K562 (cell line): ENCODE results near the gene IZUMO3. TPM values are rescaled to one million over a fixed set of nuclear protein-coding genes. Genes with fewer than 3 reads are reported as not detected.

Experiments
- ATAC-seq: fragments of 200-7000 bp; cut with Tn5 transposase; 3 replicates; pipeline ENCODE4 v1.9.1; 2020; ENCODE audit warnings: moderate library complexity
- BruUV-seq: library from RNA; stranded (reverse); fragments of 400-500 nt; replicated peaks from 2 replicates; lab custom pipeline; 2021; lab: Mats Ljungman, UMichigan
- CTCF ChIA-PET: fragments of 300-600 bp; formaldehyde crosslinking; extraction: SDS; loops from one replicate; lab custom pipeline; 2021; ENCODE audit warnings: low intra/inter-chr PET ratio; lab: Yijun Ruan, JAX
- POLR2A ChIA-PET: fragments of 300-600, 350-650 bp; sonication (Branson Sonifier 250); formaldehyde crosslinking; extraction: SDS; loops from one replicate; lab custom pipeline; 2021; ENCODE audit warnings: antibody characterized with exemption, inconsistent platforms; lab: Yijun Ruan, JAX
- DNase-seq, 4 experiments: peaks; one replicate each; pipeline versions ENCODE4 v3.0.0 to v3.0.0-alpha.2; 2011 to 2018; ENCODE audit warnings: low spot score in 3 of 4, mixed read lengths in 3 of 4; ENCODE audit errors: extremely low read depth in 1 of 4
- FAIRE-seq: peaks from 2 replicates; lab custom pipeline; 2011; peaks lifted over from hg19 to GRCh38; lab: Jason Lieb, UNC
- H2AFZ ChIP-seq: 2 replicates; pipeline ENCODE4 v1.6.0; 2011; ENCODE audit warnings: low read depth, low read length, control low read depth, inconsistent platforms
- H3K27ac ChIP-seq: fragments of 200-600 bp; 3 replicates; pipeline ENCODE4 v1.8.0; 2011; ENCODE audit warnings: low read depth, mild to moderate bottlenecking, control low read depth, inconsistent platforms, low read length, moderate library complexity, mixed read lengths; ENCODE audit errors: extremely low read depth
- H3K27me3 ChIP-seq, 2 experiments: fragments of 300-600 bp in 1 of 2; 2 replicates in 1 of 2; 3 replicates in 1 of 2; pipeline versions ENCODE4 v1.6.0 to v1.8.0; 2011; ENCODE audit warnings: inconsistent platforms in 2 of 2, low read length in 2 of 2, mild to moderate bottlenecking in 1 of 2, mixed read lengths in 1 of 2, moderate library complexity in 1 of 2; ENCODE audit not compliant: control insufficient read depth in 2 of 2, insufficient read depth in 2 of 2
- H3K36me3 ChIP-seq: fragments of 300-600 bp; 3 replicates; pipeline ENCODE4 v1.8.0; 2011; ENCODE audit warnings: mild to moderate bottlenecking, low read length, inconsistent platforms; ENCODE audit not compliant: control insufficient read depth, insufficient read depth
- H3K4me1 ChIP-seq, 2 experiments: fragments of 200-600 bp in 1 of 2; replicated peaks in 1 of 2; 2 replicates in 1 of 2; 3 replicates in 1 of 2; pipeline versions ENCODE4 v1.5.1 to v1.8.0; 2011; ENCODE audit warnings: inconsistent platforms in 2 of 2, low read length in 2 of 2, mild to moderate bottlenecking in 1 of 2, mixed read lengths in 1 of 2, moderate library complexity in 1 of 2; ENCODE audit not compliant: control insufficient read depth in 2 of 2, insufficient read depth in 2 of 2
- H3K4me2 ChIP-seq: 2 replicates; pipeline ENCODE4 v1.6.1; 2011; ENCODE audit warnings: low read length, control low read depth, inconsistent platforms, mixed read lengths; ENCODE audit not compliant: insufficient read depth
- H3K4me3 ChIP-seq: fragments of 200-600 bp; sonication (generic), shearing (Covaris generic); 2 replicates; pipeline ENCODE4 v1.5.1; 2016; ENCODE audit warnings: control low read depth, inconsistent platforms
- H3K79me2 ChIP-seq: fragments of 200-600 bp; 3 replicates; pipeline ENCODE4 v1.8.0; 2011; ENCODE audit warnings: low read length, inconsistent platforms; ENCODE audit not compliant: control insufficient read depth, insufficient read depth
- H3K9ac ChIP-seq, 2 experiments: 2 replicates each; pipeline versions ENCODE4 v1.6.0 to v1.6.1; 2011; ENCODE audit warnings: low read depth in 2 of 2, low read length in 2 of 2, control low read depth in 1 of 2, inconsistent platforms in 1 of 2, mild to moderate bottlenecking in 1 of 2, mixed read lengths in 1 of 2; ENCODE audit not compliant: insufficient read depth in 1 of 2
- H3K9me1 ChIP-seq: one replicate; pipeline ENCODE4 v1.6.0; 2011; ENCODE audit warnings: inconsistent platforms, mild to moderate bottlenecking, low read length, moderate library complexity; ENCODE audit not compliant: control insufficient read depth, insufficient read depth
- H3K9me3 ChIP-seq: replicated peaks from 2 replicates; pipeline ENCODE4 v1.5.1; 2011; ENCODE audit warnings: low read depth, low read length, inconsistent platforms; ENCODE audit not compliant: control insufficient read depth, insufficient read depth
- H4K20me1 ChIP-seq: replicated peaks from 2 replicates; pipeline ENCODE4 v1.6.1; 2011; ENCODE audit warnings: low read length, inconsistent platforms, mixed read lengths; ENCODE audit not compliant: control insufficient read depth, insufficient read depth
- ARID2 ChIP-seq: fragments of 450-650 bp; IDR thresholded peaks from 2 replicates; pipeline ENCODE4 v1.6.1; 2017; ENCODE audit warnings: antibody characterized with exemption, mild to moderate bottlenecking
- ELF2 ChIP-seq: fragments of 250-450 bp; sonication (Bioruptor Pico); IDR thresholded peaks from 2 replicates; pipeline ENCODE4 v1.5.0; 2021; ENCODE audit warnings: mild to moderate bottlenecking
- FOXK2 ChIP-seq, 2 experiments: fragments of 450-650 bp; IDR thresholded peaks in 1 of 2; conservative IDR thresholded peaks in 1 of 2; 2 replicates each; pipeline ENCODE4 v1.6.1; 2016; ENCODE audit warnings: low read depth in 2 of 2, mild to moderate bottlenecking in 1 of 2
- KLF13 ChIP-seq: fragments of 450-650 bp; IDR thresholded peaks from 2 replicates; pipeline ENCODE4 v1.6.1; 2016; ENCODE audit warnings: missing genetic modification characterization, low read depth, mild to moderate bottlenecking, missing compliant biosample characterization, moderate library complexity, borderline replicate concordance
- SNRNP70 ChIP-seq: fragments of 200-400 bp; formaldehyde crosslinking; optimal IDR thresholded peaks from 2 replicates; pipeline ENCODE3; 2017; ENCODE audit warnings: low read depth, low read length
- TBL1XR1 ChIP-seq, 2 experiments: IDR thresholded peaks; 2 replicates each; pipeline ENCODE4 v1.6.1; 2012; ENCODE audit warnings: improper control_type of control experiment in 2 of 2, low read length in 2 of 2, mild to moderate bottlenecking in 1 of 2
- ZNF165 ChIP-seq: fragments of 250-450 bp; sonication (Bioruptor Pico); IDR thresholded peaks from 2 replicates; pipeline ENCODE4 v1.4.0; 2020; ENCODE audit warnings: borderline replicate concordance
- WGBS: fragments of 100-300 bp; shearing (Covaris generic); methylation state at CpG from one replicate; pipeline ENCODE4 v1.1.6; 2016; ENCODE audit warnings: low coverage, mixed read lengths; ENCODE audit not compliant: insufficient coverage; ENCODE audit errors: missing lambda C conversion rate; 5-methylcytosine and 5-hydroxymethylcytosine counted together
- in situ Hi-C: fragments of 300-500 bp; cut with MboI; formaldehyde crosslinking; loops from 4 replicates; pipeline ENCODE4 v1.15.0; 2018; ENCODE audit warnings: inconsistent platforms, mixed read lengths
- intact Hi-C: fragments of 100-400 bp; cut with micrococcal nuclease; formaldehyde crosslinking; loops from 2 replicates; pipeline ENCODE4 v1.14.2; 2022
- polyA plus RNA-seq, 8 experiments: library from polyadenylated mRNA; depleted of rRNA in 4 of 8; stranded (reverse) in 5 of 8; unstranded in 3 of 8; fragments of >200 nt; fragmentation: Nextera tagmentation in 2 of 8; fragmentation: Illumina TruSeq in 1 of 8; extraction: Ambion mirVana in 2 of 8; extraction: Trizol in 1 of 8; gene quantifications; 2 replicates each; pipeline versions ENCODE4 v1.2.1 to v1.2.3, GENCODE V29; 2011 to 2014; ENCODE audit warnings: inconsistent platforms in 1 of 8, missing spikeins in 1 of 8
- total RNA-seq, 7 experiments: library from RNA; depleted of rRNA in 6 of 7; stranded (reverse); fragments of >200 nt in 6 of 7; fragmentation: Illumina TruSeq in 2 of 7; extraction: Trizol in 2 of 7; gene quantifications; 2 replicates each; pipeline versions ENCODE4 v1.2.1 to v1.2.3, GENCODE V29; 2011 to 2021; ENCODE audit warnings: low replicate concordance in 1 of 7
- TF ChIP-seq, protein P1 (sequence below): fragments of 200-800 bp; sonication (Bioruptor generic); IDR thresholded peaks from 2 replicates; pipeline ENCODE4 v1.6.1; 2016; ENCODE audit warnings: missing genetic modification characterization, missing compliant biosample characterization
- TF ChIP-seq, protein P2 (sequence below): fragments of 450-650 bp; IDR thresholded peaks from 2 replicates; pipeline ENCODE4 v1.6.1; 2016; ENCODE audit warnings: antibody characterized with exemption

The IZUMO3 gene
- total and polyA plus RNA-seq, 9 of the 15 experiments (the other 6 are each of a cell fraction or from before 2014, with no cell fraction given): not detected

DNA sequence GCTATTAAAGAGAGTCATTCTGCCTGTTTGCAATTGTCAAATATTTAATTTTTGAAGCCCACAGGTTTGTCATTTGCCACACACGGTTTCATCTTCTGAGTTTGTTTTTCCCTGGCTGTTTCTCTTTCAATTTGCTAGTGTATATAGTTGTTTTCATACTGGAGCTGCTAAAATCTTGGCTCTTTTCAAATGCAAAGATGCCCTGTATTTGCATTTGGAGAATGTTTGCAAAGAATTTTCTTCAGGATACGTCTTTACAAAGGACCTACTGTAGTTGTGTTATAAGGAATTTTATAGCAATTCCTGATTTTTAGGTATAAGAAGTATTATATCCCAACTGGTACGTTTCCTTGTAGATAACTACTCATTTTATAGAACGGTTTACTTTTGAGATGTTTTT is 48.0 kb downstream of the IZUMO3 start:
- H3K36me3 ChIP-seq: no peaks in the 10 kb centered on the region
- DNase-seq (no peak), FAIRE-seq (no peak), ATAC-seq (no peak)
- no peaks in the 10 kb centered on the region for H3K27me3 ChIP-seq
- in situ Hi-C loops: no loop called here
- H3K9me3 ChIP-seq: no peaks in the 10 kb centered on the region
- H4K20me1 ChIP-seq: no peaks in the 10 kb centered on the region
- no peaks in the 10 kb centered on the region for H3K79me2 ChIP-seq
- ChIA-PET POLR2A (no interaction called here), CTCF (no interaction called here)
- no peak overlapping the region for H3K27ac ChIP-seq
- no peak overlapping the region for H3K4me2 ChIP-seq
- no peak overlapping the region for H3K9ac ChIP-seq
- no peak overlapping the region for H2AFZ ChIP-seq
- intact Hi-C loops: no loop called here
- H3K4me3 ChIP-seq: no peak overlapping the region
- no peaks in the 10 kb centered on the region for H3K9me1 ChIP-seq
- WGBS: no CpG with 5 or more reads among the region's 4 CpGs
- BruUV-seq: no TSS peak
- H3K4me1 ChIP-seq: no peaks in the 10 kb centered on the region
- TF ChIP-seq, protein P1, sequence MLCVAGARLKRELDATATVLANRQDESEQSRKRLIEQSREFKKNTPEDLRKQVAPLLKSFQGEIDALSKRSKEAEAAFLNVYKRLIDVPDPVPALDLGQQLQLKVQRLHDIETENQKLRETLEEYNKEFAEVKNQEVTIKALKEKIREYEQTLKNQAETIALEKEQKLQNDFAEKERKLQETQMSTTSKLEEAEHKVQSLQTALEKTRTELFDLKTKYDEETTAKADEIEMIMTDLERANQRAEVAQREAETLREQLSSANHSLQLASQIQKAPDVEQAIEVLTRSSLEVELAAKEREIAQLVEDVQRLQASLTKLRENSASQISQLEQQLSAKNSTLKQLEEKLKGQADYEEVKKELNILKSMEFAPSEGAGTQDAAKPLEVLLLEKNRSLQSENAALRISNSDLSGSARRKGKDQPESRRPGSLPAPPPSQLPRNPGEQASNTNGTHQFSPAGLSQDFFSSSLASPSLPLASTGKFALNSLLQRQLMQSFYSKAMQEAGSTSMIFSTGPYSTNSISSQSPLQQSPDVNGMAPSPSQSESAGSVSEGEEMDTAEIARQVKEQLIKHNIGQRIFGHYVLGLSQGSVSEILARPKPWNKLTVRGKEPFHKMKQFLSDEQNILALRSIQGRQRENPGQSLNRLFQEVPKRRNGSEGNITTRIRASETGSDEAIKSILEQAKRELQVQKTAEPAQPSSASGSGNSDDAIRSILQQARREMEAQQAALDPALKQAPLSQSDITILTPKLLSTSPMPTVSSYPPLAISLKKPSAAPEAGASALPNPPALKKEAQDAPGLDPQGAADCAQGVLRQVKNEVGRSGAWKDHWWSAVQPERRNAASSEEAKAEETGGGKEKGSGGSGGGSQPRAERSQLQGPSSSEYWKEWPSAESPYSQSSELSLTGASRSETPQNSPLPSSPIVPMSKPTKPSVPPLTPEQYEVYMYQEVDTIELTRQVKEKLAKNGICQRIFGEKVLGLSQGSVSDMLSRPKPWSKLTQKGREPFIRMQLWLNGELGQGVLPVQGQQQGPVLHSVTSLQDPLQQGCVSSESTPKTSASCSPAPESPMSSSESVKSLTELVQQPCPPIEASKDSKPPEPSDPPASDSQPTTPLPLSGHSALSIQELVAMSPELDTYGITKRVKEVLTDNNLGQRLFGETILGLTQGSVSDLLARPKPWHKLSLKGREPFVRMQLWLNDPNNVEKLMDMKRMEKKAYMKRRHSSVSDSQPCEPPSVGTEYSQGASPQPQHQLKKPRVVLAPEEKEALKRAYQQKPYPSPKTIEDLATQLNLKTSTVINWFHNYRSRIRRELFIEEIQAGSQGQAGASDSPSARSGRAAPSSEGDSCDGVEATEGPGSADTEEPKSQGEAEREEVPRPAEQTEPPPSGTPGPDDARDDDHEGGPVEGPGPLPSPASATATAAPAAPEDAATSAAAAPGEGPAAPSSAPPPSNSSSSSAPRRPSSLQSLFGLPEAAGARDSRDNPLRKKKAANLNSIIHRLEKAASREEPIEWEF: no peak
- no peak for TF ChIP-seq SNRNP70
- no peak for TF ChIP-seq TBL1XR1 (IDR thresholded peaks at IDR 0.05; ENCODE audit: low read length in 2 of 2)
- no peak for TF ChIP-seq ZNF165 (CRISPR knock-in tag)
- no peak for TF ChIP-seq ARID2
- no peak for TF ChIP-seq FOXK2 (conservative IDR thresholded peaks at IDR 0.05 in 1 of 2, IDR thresholded peaks at IDR 0.05 in 1 of 2; ENCODE audit: low read depth in 2 of 2)
- TF ChIP-seq, protein P2, sequence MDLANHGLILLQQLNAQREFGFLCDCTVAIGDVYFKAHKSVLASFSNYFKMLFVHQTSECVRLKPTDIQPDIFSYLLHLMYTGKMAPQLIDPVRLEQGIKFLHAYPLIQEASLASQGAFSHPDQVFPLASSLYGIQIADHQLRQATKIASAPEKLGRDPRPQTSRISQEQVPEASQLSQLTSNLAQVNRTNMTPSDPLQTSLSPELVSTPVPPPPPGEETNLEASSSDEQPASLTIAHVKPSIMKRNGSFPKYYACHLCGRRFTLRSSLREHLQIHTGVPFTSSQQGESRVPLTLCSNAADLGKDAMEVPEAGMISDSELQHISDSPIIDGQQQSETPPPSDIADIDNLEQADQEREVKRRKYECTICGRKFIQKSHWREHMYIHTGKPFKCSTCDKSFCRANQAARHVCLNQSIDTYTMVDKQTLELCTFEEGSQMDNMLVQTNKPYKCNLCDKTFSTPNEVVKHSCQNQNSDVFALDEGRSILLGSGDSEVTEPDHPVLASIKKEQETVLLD: no peak
- TF ChIP-seq ELF2: no peak
- no peak for TF ChIP-seq KLF13 (tag)
